Measurements from ENCODE around the gene GDPD4.

- TF ChIP-seq CTCF (IDR thresholded peaks at IDR 0.05 in 2 of 3, conservative IDR thresholded peaks at IDR 0.05 in 1 of 3; ENCODE audit: borderline replicate concordance in 1 of 3, insufficient read depth in 1 of 3, low read depth in 2 of 3, low read length in 2 of 3), result no peak
- no peak for TF ChIP-seq POLR2A (IDR thresholded peaks at IDR 0.05; ENCODE audit: borderline replicate concordance, extremely low read depth, insufficient read depth, insufficient read length)
- no peak for TF ChIP-seq EGR1 (IDR thresholded peaks at IDR 0.05; ENCODE audit: low read depth)
- no peak for TF ChIP-seq EZH2 (IDR thresholded peaks at IDR 0.05)
- no peak for TF ChIP-seq ELF1 (IDR thresholded peaks at IDR 0.05; ENCODE audit: borderline replicate concordance, low read depth)
- no peak for TF ChIP-seq REST (IDR thresholded peaks at IDR 0.05; ENCODE audit: low read depth)
- TF ChIP-seq POLR2AphosphoS5 (IDR thresholded peaks at IDR 0.05; ENCODE audit: low read depth, low read length), result no peak
Observed at GRCh38 chr11:77309401-77310085, 8.1 kb upstream of the GDPD4 start.
